VCaP (cell line): ENCODE measurements around the gene C11orf97.

Experiments used
- H3K27ac ChIP-seq: fragments of 450-650 bp; 2 replicates; pipeline ENCODE4 v1.5.1; 2017
- TF ChIP-seq, protein P1 (sequence below): fragments of 450-650 bp; conservative IDR thresholded peaks from 2 replicates; pipeline ENCODE4 v1.5.1; 2017; ENCODE audit warnings: mild to moderate bottlenecking, moderate library complexity

C11orf97 gene

DNA sequence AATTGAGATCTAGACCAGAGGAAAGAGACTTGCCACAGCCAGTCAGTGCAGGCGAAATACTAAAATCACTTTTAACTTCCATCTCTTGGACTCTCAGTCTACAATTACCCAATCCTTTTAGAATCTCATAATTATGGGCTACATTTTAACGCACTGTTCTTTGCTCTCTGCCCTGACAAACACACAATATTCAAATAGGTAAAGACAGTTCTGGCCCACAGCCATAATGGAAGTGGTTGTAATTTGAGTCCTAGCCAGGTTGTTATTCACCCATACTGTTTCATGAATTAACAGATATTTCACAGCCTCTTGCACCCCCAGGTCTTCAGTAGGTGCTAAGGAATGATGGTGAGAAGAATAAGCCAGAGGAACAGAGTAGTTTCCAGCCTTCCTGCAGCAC lies 830 bp downstream of the C11orf97 start:
- TF ChIP-seq, protein P1, sequence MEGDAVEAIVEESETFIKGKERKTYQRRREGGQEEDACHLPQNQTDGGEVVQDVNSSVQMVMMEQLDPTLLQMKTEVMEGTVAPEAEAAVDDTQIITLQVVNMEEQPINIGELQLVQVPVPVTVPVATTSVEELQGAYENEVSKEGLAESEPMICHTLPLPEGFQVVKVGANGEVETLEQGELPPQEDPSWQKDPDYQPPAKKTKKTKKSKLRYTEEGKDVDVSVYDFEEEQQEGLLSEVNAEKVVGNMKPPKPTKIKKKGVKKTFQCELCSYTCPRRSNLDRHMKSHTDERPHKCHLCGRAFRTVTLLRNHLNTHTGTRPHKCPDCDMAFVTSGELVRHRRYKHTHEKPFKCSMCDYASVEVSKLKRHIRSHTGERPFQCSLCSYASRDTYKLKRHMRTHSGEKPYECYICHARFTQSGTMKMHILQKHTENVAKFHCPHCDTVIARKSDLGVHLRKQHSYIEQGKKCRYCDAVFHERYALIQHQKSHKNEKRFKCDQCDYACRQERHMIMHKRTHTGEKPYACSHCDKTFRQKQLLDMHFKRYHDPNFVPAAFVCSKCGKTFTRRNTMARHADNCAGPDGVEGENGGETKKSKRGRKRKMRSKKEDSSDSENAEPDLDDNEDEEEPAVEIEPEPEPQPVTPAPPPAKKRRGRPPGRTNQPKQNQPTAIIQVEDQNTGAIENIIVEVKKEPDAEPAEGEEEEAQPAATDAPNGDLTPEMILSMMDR, result no peak
- H3K27ac ChIP-seq, result peak overlapping the region; percentile 21

GRCh38 chr11:94515398-94515797 lies 3.1 kb downstream of the C11orf97 start:
- TF ChIP-seq, protein P1, result no peak
- H3K27ac ChIP-seq, result no peak overlapping the region

- no peak overlapping the region for H3K27ac ChIP-seq
- TF ChIP-seq, protein P1, result no peak
Observed at GRCh38 chr11:94516725-94517124, 4.5 kb downstream of the C11orf97 start.

GRCh38 chr11:94518300-94518699 lies 6.0 kb downstream of the C11orf97 start:
- H3K27ac ChIP-seq, result no peak overlapping the region
- TF ChIP-seq, protein P1, result no peak

GRCh38 chr11:94519478-94520084 lies 7.3 kb downstream of the C11orf97 start:
- no peak overlapping the region for H3K27ac ChIP-seq

DNA sequence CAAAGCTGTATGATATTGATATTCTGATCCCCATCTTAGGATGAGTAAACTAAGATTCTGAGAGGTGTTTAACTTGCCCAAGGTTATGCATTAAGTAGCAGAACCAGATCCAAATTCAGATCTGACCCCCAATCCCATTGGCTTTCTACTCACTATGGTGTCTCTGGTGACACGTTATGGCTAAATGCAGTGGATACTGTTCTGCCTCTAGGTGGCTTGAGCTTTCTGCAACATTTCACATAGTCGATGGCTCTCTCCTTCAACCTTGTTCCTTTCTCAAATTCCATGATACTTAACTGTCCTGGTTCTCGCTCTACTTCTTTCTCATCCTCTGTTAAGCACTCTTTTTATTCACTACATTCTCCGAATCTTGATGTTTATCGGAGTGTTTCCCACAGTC lies 9.4 kb downstream of the C11orf97 start:
- H3K27ac ChIP-seq, result no peak overlapping the region
- TF ChIP-seq, protein P1, result peak; percentile 70

More at GRCh38 chr11:94519478-94520084, 7.3 kb downstream of the C11orf97 start:
- TF ChIP-seq, protein P1, result peak; percentile 90

DNA sequence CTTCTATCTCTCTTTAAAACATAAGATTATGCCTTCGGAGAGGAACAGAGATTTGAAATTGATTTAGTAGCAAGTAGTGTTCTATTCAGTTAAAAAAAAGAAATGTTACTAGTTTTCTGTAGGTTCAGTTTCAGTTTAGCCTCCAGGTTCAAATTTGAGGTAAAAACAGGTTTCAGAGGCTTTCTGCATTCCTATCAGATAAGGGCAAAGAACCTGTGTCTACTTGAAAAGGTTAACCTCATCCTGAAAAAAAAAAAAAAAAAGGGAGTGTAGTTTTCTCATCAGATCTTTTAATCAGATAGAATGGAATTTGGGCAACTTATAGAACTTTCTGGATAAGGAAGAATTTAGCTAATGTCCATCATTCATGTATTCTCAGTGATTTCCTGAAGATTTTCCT lies 12.1 kb downstream of the C11orf97 start:
- TF ChIP-seq, protein P1, result no peak
- no peak overlapping the region for H3K27ac ChIP-seq
